HG02885 (cell line): ENCODE data around the gene ANKRD44.
"Not testable (repeated sequence)": the region's sequence is repeated elsewhere in the genome, so short reads cannot be mapped to it uniquely, and the experiment has no call there.

ENCODE experiments used
- ATAC-seq: cut with Tn5 transposase; IDR thresholded peaks from one replicate; pipeline ENCODE4 v1.9.1; 2021; ENCODE audit warnings: mild to moderate bottlenecking; ENCODE audit not compliant: unreplicated experiment, poor library complexity

Gene ANKRD44

GRCh38 chr2:197242719-197243118 lies 67.9 kb downstream of the ANKRD44 start:
- ATAC-seq, result no peak

- no peak for ATAC-seq
Measured at GRCh38 chr2:197241596-197241995, 69.0 kb downstream of the ANKRD44 start.

GRCh38 chr2:197241153-197241552 lies 69.4 kb downstream of the ANKRD44 start:
- no peak for ATAC-seq

- no peak for ATAC-seq
Measured at GRCh38 chr2:197240421-197241041, 70.0 kb downstream of the ANKRD44 start.

- ATAC-seq, result not testable (repeated sequence)
Measured at GRCh38 chr2:197240018-197240417, 70.6 kb downstream of the ANKRD44 start.

GRCh38 chr2:197239434-197239833 lies 71.1 kb downstream of the ANKRD44 start:
- peak; percentile 69 for ATAC-seq

GRCh38 chr2:197238043-197238365 lies 72.6 kb downstream of the ANKRD44 start:
- peak; percentile 47 for ATAC-seq

- ATAC-seq, result no peak
Measured at GRCh38 chr2:197237291-197238042, 73.1 kb downstream of the ANKRD44 start.

- no peak for ATAC-seq
Measured at GRCh38 chr2:197236816-197237215, 73.8 kb downstream of the ANKRD44 start.

GRCh38 chr2:197236159-197236558 lies 74.4 kb downstream of the ANKRD44 start:
- no peak for ATAC-seq

GRCh38 chr2:197235711-197236110 lies 74.9 kb downstream of the ANKRD44 start:
- ATAC-seq, result no peak

- ATAC-seq, result no peak
Measured at GRCh38 chr2:197234671-197235191, 75.8 kb downstream of the ANKRD44 start.

GRCh38 chr2:197233473-197233872 lies 77.1 kb downstream of the ANKRD44 start:
- no peak for ATAC-seq

- no peak for ATAC-seq
Measured at GRCh38 chr2:197232010-197232409, 78.6 kb downstream of the ANKRD44 start.

GRCh38 chr2:197229509-197230443 lies 80.8 kb downstream of the ANKRD44 start:
- no peak for ATAC-seq

GRCh38 chr2:197223451-197223850 lies 87.1 kb downstream of the ANKRD44 start:
- ATAC-seq, result no peak

GRCh38 chr2:197219636-197220035 lies 90.9 kb downstream of the ANKRD44 start:
- ATAC-seq, result no peak

GRCh38 chr2:197217541-197217940 lies 93.0 kb downstream of the ANKRD44 start:
- ATAC-seq, result no peak

GRCh38 chr2:197216361-197216979 lies 94.1 kb downstream of the ANKRD44 start:
- ATAC-seq, result peak; percentile 57

GRCh38 chr2:197215748-197216360 lies 94.7 kb downstream of the ANKRD44 start:
- peak; percentile 45 for ATAC-seq
